ENCODE measurements around the gene APPBP2.

DNA sequence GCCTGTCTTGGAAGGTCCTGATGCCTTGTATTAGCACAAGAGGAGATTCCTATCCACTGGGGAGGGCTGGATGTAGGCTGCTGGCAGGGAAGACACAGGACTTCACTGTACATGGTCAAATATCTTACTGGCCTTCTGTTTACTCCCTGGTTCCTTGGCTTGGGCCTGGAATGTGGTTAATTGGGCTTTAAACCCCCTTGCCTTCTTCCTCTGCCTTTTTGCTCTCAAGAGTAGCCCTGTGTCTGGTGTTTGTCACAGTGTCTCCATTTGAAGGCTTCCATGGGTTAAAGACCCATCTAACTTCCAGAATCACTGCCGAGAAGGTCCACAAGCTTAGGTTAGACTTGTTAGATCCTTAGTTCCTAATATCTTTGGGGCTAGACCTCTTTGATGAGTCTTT lies 110.9 kb downstream of the APPBP2 start:
- TF ChIP-seq YY1 (IDR thresholded peaks at IDR 0.05; ENCODE audit: insufficient read depth, insufficient read length) (no peak), ZNF274 (IDR thresholded peaks at IDR 0.05; ENCODE audit: low read depth, low read length) (no peak), SUZ12 (IDR thresholded peaks at IDR 0.05; ENCODE audit: extremely low read depth, insufficient read depth, insufficient read length) (no peak)
